Mesenchymal stem cell (in vitro differentiated cells and primary cell): Measurements from ENCODE around the gene KDM4B.

Experiments
- DNase-seq: peaks from one replicate; pipeline ENCODE4 v3.0.0-alpha.2; 2013
- H2AFZ ChIP-seq: one replicate; pipeline ENCODE4 v1.6.1; 2013; ENCODE audit warnings: low read depth, mild to moderate bottlenecking, control low read depth, inconsistent platforms, low read length, moderate library complexity
- H2AK5ac ChIP-seq: 2 replicates; pipeline ENCODE4 v1.6.1; 2013; ENCODE audit warnings: low read length, moderate library complexity, mild to moderate bottlenecking, inconsistent platforms; ENCODE audit not compliant: severe bottlenecking
- H2BK120ac ChIP-seq: one replicate; pipeline ENCODE4 v1.6.1; 2013; ENCODE audit warnings: low read depth, mild to moderate bottlenecking, inconsistent platforms, low read length, moderate library complexity
- H2BK12ac ChIP-seq, 2 experiments: one replicate each; pipeline ENCODE4 v1.6.1; 2013; ENCODE audit warnings: inconsistent platforms in 2 of 2, low read length in 2 of 2, mild to moderate bottlenecking in 2 of 2, moderate library complexity in 2 of 2, control low read depth in 1 of 2
- H2BK15ac ChIP-seq: one replicate; pipeline ENCODE4 v1.6.1; 2013; ENCODE audit warnings: mild to moderate bottlenecking, low read depth, inconsistent platforms; ENCODE audit not compliant: poor library complexity, severe bottlenecking
- H2BK5ac ChIP-seq: 2 replicates; pipeline ENCODE4 v1.6.1; 2013; ENCODE audit warnings: low read depth, mild to moderate bottlenecking, low read length, control low read depth, inconsistent platforms; ENCODE audit not compliant: poor library complexity, severe bottlenecking
- H3K14ac ChIP-seq, 2 experiments: one replicate each; pipeline ENCODE4 v1.6.1; 2013; ENCODE audit warnings: inconsistent platforms in 2 of 2, low read length in 2 of 2, control low read depth in 1 of 2, mild to moderate bottlenecking in 1 of 2, moderate library complexity in 1 of 2
- H3K18ac ChIP-seq, 2 experiments: one replicate each; pipeline ENCODE4 v1.6.1; 2013; ENCODE audit warnings: inconsistent platforms in 2 of 2, low read length in 2 of 2, control low read depth in 1 of 2, low read depth in 1 of 2, mild to moderate bottlenecking in 1 of 2
- H3K23ac ChIP-seq, 2 experiments: one replicate each; pipeline ENCODE4 v1.6.1; 2013; ENCODE audit warnings: inconsistent platforms in 2 of 2, low read length in 2 of 2, mild to moderate bottlenecking in 2 of 2, moderate library complexity in 2 of 2, control low read depth in 1 of 2
- H3K27ac ChIP-seq: 2 replicates; pipeline ENCODE4 v1.5.1; 2013; ENCODE audit warnings: mild to moderate bottlenecking, moderate library complexity, low read length, control low read depth, inconsistent platforms; ENCODE audit not compliant: poor library complexity, severe bottlenecking
- H3K27me3 ChIP-seq, 2 experiments: 2 replicates each; pipeline versions ENCODE4 v1.6.1 to v1.7.0; 2013; ENCODE audit warnings: low read length in 2 of 2, mild to moderate bottlenecking in 2 of 2, moderate library complexity in 2 of 2, control low read depth in 1 of 2, inconsistent platforms in 1 of 2; ENCODE audit not compliant: control insufficient read depth in 1 of 2, insufficient read depth in 1 of 2
- H3K36me3 ChIP-seq, 2 experiments: 2 replicates each; pipeline versions ENCODE4 v1.6.1 to v1.7.0; 2013; ENCODE audit warnings: low read length in 2 of 2, control low read depth in 1 of 2, inconsistent platforms in 1 of 2, low read depth in 1 of 2, mild to moderate bottlenecking in 1 of 2; ENCODE audit not compliant: insufficient read depth in 2 of 2, control insufficient read depth in 1 of 2
- H3K4ac ChIP-seq, 2 experiments: one replicate each; pipeline ENCODE4 v1.6.1; 2013; ENCODE audit warnings: inconsistent platforms in 2 of 2, low read length in 2 of 2, mild to moderate bottlenecking in 2 of 2, moderate library complexity in 2 of 2, control low read depth in 1 of 2, low read depth in 1 of 2
- H3K4me1 ChIP-seq: 2 replicates; pipeline ENCODE4 v1.6.1; 2013; ENCODE audit warnings: low read depth, low read length, control low read depth; ENCODE audit not compliant: control insufficient read depth, insufficient read depth
- H3K4me2 ChIP-seq: 2 replicates; pipeline ENCODE4 v1.6.1; 2013; ENCODE audit warnings: low read length, mild to moderate bottlenecking, inconsistent platforms; ENCODE audit not compliant: poor library complexity, severe bottlenecking
- H3K4me3 ChIP-seq, 2 experiments: 2 replicates each; pipeline versions ENCODE4 v1.5.1 to v1.7.0; 2013; ENCODE audit warnings: low read length in 2 of 2, mild to moderate bottlenecking in 2 of 2, control low read depth in 1 of 2, low read depth in 1 of 2; ENCODE audit not compliant: insufficient read depth in 1 of 2
- H3K79me1 ChIP-seq: replicated peaks from 2 replicates; pipeline ENCODE4 v1.6.1; 2013; ENCODE audit warnings: mild to moderate bottlenecking, control low read depth, low read length, inconsistent platforms; ENCODE audit not compliant: poor library complexity, severe bottlenecking
- H3K9ac ChIP-seq: 2 replicates; pipeline ENCODE4 v1.7.0; 2013; ENCODE audit warnings: mild to moderate bottlenecking, low read length, moderate library complexity
- H3K9me3 ChIP-seq: 2 replicates; pipeline ENCODE4 v1.7.0; 2013; ENCODE audit warnings: mild to moderate bottlenecking, low read length; ENCODE audit not compliant: control insufficient read depth
- H4K8ac ChIP-seq: one replicate; pipeline ENCODE4 v1.6.1; 2013; ENCODE audit warnings: inconsistent platforms, mild to moderate bottlenecking, low read length, moderate library complexity
- H4K91ac ChIP-seq: one replicate; pipeline ENCODE4 v1.6.1; 2013; ENCODE audit warnings: mild to moderate bottlenecking, low read length, inconsistent platforms
- WGBS: methylation state at CpG from one replicate; pipeline ENCODE4 v1.1.7; 2013; ENCODE audit warnings: mixed read lengths; 5-methylcytosine and 5-hydroxymethylcytosine counted together

The KDM4B gene

DNA sequence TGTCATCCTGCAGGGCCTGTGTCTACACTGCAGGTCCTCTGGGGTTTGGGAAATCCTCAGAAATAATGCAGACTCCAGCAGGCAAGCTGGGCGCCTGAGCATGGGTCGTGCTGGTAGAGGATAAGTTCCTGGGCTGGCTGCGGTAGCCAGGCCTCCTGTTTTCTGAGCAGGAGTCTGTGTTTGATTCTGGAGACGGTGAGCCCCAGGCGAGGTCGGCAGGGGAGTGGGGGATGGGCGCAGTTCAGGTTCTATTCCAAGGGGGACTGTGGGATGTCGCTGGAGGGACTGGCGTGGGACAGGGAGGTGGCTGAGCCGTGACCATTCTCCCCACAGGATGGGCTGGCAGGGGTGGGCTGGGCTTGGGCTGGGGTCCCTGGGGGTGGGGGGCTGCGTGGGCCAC, 154.7 kb downstream of the KDM4B start:
- Histone ChIP-seq H3K4ac (no peak overlapping the region), H3K18ac (no peak overlapping the region), H2BK15ac (no peak overlapping the region), H3K27ac (no peak overlapping the region), H3K36me3 (peaks cover 43 to 75% of the 10 kb centered on the region in 2 experiments), H3K4me1 (peaks cover 44% of the 10 kb centered on the region), H3K79me1 (peaks cover 23% of the 10 kb centered on the region), H3K9me3 (no peaks in the 10 kb centered on the region), H2BK5ac (no peak overlapping the region), H3K23ac (no peak overlapping the region), H3K27me3 (no peaks in the 10 kb centered on the region), H2AFZ (no peak overlapping the region), H3K14ac (no peak overlapping the region), H4K91ac (no peak overlapping the region), H3K9ac (no peak overlapping the region), H3K4me3 (no peak overlapping the region), H2BK12ac (no peak overlapping the region), H3K4me2 (no peak overlapping the region), H2BK120ac (no peak overlapping the region), H2AK5ac (no peak overlapping the region), H4K8ac (no peak overlapping the region)
- 72% methylated on average over 11 of the region's 11 CpGs for WGBS
- DNase-seq = no peak

DNA sequence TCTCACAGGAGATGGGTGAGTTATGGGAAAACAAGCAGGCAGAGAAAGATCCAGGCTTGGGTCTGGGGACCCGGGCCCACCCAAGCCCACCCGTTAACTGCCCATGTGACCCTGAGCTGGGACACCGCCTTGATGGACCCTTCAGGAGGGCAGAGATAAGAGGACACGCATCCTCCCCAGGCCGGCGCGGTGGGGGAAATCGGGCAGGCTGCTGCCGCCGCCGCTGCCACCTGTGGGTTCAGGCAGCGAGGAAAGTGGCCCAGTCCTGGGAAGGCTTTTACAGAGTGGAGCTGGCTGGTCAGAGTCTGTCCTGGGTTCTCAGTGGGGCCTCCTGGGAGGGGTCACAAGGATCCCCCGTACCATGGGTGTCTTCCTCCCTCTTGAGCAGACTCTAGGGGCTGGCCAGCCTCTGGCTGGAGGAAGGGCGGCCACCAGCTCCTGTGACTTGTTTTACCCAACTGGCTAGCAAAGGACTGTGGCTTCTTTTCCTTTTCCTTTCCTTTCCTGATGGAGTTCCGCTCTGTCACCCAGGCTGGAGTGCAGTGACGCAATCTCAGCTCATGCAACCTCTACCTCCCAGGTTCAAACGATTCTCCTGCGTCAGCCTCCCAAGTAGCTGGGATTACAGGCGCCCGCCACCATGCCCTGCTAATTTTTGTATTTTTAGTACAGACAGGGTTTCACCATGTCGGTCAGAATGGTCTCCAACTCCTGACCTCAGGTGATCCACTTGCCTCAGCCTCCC, 155.4 kb downstream of the KDM4B start:
- Histone ChIP-seq H3K27me3 (no peaks in the 10 kb centered on the region), H3K23ac (no peak overlapping the region), H3K4me3 (no peak overlapping the region), H2AFZ (no peak overlapping the region), H3K9me3 (no peaks in the 10 kb centered on the region), H2AK5ac (no peak overlapping the region), H3K4me2 (no peak overlapping the region), H3K4me1 (peaks cover 49% of the 10 kb centered on the region), H2BK15ac (no peak overlapping the region), H2BK5ac (no peak overlapping the region), H4K91ac (no peak overlapping the region), H2BK12ac (no peak overlapping the region), H3K36me3 (peaks cover 39 to 71% of the 10 kb centered on the region in 2 experiments), H3K79me1 (peaks cover 21% of the 10 kb centered on the region), H2BK120ac (no peak overlapping the region), H3K9ac (no peak overlapping the region), H4K8ac (no peak overlapping the region), H3K18ac (no peak overlapping the region), H3K27ac (no peak overlapping the region), H3K14ac (no peak overlapping the region), H3K4ac (no peak overlapping the region)
- no peak for DNase-seq
- WGBS = 97% methylated on average over 21 of the region's 21 CpGs

DNA sequence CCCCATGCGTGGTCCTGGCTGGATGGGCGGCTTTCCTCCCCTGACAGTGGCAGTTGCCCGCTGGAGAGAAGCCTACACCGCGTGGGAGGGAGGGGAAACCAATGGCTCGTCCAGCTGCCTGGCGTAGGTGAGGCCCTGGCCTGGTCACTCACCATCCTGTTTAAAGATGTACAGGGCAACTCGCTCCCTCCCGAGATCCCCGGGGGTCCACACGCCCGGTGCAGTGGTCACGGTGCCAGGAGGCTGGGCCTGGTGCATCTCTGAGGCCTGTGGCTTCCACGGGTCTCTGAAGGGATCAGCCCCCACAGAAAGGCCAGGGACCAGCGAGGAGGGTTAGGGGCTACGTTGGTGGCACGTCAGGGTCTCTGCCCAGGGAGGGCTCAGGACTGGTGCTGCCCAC, 156.5 kb downstream of the KDM4B start:
- Histone ChIP-seq H3K18ac (peak overlapping the region in 1 of 2 experiments; percentile 40), H2BK5ac (no peak overlapping the region), H3K36me3 (peaks cover 37 to 71% of the 10 kb centered on the region in 2 experiments), H3K4ac (peak overlapping the region in 1 of 2 experiments; percentile 15), H2AK5ac (no peak overlapping the region), H3K27me3 (no peaks in the 10 kb centered on the region), H2AFZ (no peak overlapping the region), H3K14ac (peak overlapping the region in 1 of 2 experiments; percentile 10), H3K79me1 (peaks cover 21% of the 10 kb centered on the region), H2BK120ac (no peak overlapping the region), H4K8ac (peak overlapping the region; percentile 35), H4K91ac (no peak overlapping the region), H3K9ac (no peak overlapping the region), H2BK12ac (peak overlapping the region in 1 of 2 experiments; percentile 12), H3K23ac (no peak overlapping the region), H3K4me2 (no peak overlapping the region), H3K27ac (no peak overlapping the region), H3K4me1 (peaks cover 50% of the 10 kb centered on the region), H2BK15ac (peak overlapping the region; percentile 37), H3K9me3 (no peaks in the 10 kb centered on the region), H3K4me3 (no peak overlapping the region)
- DNase-seq = no peak
- WGBS = 84% methylated on average over 17 of the region's 17 CpGs

DNA sequence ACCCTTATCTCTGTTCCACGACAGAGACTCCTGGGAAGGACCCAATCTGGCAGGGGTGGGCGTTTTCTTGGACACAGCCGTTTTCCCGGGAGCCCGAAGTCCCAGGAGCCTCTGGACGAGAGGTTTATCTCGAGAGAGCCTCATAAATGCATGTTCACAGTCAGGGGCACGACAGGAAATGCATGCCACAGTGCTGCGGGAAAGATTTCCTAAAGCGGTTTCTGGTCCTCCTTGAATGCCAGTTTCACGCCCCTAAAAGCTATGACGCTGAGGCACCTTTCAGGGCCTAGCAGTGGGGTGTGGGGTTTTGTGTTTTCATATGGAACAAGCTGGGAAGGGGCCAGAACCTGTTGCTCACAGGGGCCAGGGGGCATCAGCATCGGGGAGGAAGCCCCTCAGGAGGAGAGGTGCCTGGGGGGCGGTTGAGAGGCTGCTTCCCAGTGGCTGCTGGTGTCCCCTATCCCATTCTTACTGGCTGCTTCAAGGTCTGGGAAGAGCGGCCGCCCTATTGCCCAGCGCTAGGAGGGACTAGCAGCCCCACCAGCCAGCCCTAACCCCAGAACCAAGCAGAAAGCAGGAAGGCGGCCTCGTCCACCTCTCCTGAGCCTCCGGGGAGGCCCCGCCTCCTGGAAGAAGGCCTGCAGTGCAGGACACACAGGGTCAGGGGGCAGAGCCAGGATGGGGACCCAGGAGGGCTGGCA, 157.0 kb downstream of the KDM4B start:
- peak overlapping the region; percentile 4 for H4K91ac ChIP-seq
- H4K8ac ChIP-seq = peak overlapping the region; percentile 59
- no peaks in the 10 kb centered on the region for H3K9me3 ChIP-seq
- DNase-seq = peak; percentile 36
- no peak overlapping the region for H3K9ac ChIP-seq
- H3K79me1 ChIP-seq = peaks cover 24% of the 10 kb centered on the region
- H3K4ac ChIP-seq = peak overlapping the region in 1 of 2 experiments; percentile 66
- peak overlapping the region; percentile 56 to 65 for H3K18ac ChIP-seq
- WGBS = 44% methylated on average over 21 of the region's 21 CpGs
- H3K14ac ChIP-seq = no peak overlapping the region
- H3K4me1 ChIP-seq = peaks cover 50% of the 10 kb centered on the region
- peak overlapping the region; percentile 53 for H2AK5ac ChIP-seq
- H2AFZ ChIP-seq = no peak overlapping the region
- no peak overlapping the region for H3K27ac ChIP-seq
- no peak overlapping the region for H2BK120ac ChIP-seq
- no peak overlapping the region for H3K4me2 ChIP-seq
- H2BK5ac ChIP-seq = no peak overlapping the region
- H2BK15ac ChIP-seq = peak overlapping the region; percentile 45
- H3K4me3 ChIP-seq = no peak overlapping the region
- H2BK12ac ChIP-seq = peak overlapping the region; percentile 11 to 65
- peaks cover 42 to 71% of the 10 kb centered on the region in 2 experiments for H3K36me3 ChIP-seq
- no peak overlapping the region for H3K23ac ChIP-seq
- H3K27me3 ChIP-seq = no peaks in the 10 kb centered on the region
